HAP-1 (cell line): ENCODE results near the gene CTBP2.

ENCODE experiments used
- DNase-seq, 2 experiments: peaks; one replicate each; pipeline ENCODE4 v3.0.0-alpha.2; 2016 to 2020; ENCODE audit warnings: low spot score in 2 of 2
- H3K27me3 ChIP-seq: fragments of 250-450 bp; sonication (Bioruptor Pico); 2 replicates; pipeline ENCODE4 v1.5.1; 2020; ENCODE audit warnings: low read depth, mild to moderate bottlenecking, moderate library complexity
- H3K36me3 ChIP-seq: fragments of 250-450 bp; sonication (Bioruptor Pico); replicated peaks from 2 replicates; pipeline ENCODE4 v1.5.1; 2020; ENCODE audit warnings: mild to moderate bottlenecking
- H3K4me1 ChIP-seq: fragments of 250-450 bp; sonication (Bioruptor Pico); 2 replicates; pipeline ENCODE4 v1.5.1; 2020; ENCODE audit warnings: mild to moderate bottlenecking
- H3K4me3 ChIP-seq: fragments of 250-450 bp; sonication (Bioruptor Pico); 2 replicates; pipeline ENCODE4 v1.5.1; 2020; ENCODE audit warnings: mild to moderate bottlenecking, moderate library complexity
- H3K9me3 ChIP-seq: fragments of 250-450 bp; sonication (Bioruptor Pico); 2 replicates; pipeline ENCODE4 v1.5.1; 2020; ENCODE audit warnings: mild to moderate bottlenecking, moderate library complexity
- in situ Hi-C: fragments of 300-500 bp; cut with MboI; formaldehyde crosslinking; loops from 3 replicates; pipeline ENCODE4 v1.14.3; 2020; ENCODE audit warnings: low sequenced_read_pairs, inconsistent platforms, mixed read lengths

The CTBP2 gene

DNA sequence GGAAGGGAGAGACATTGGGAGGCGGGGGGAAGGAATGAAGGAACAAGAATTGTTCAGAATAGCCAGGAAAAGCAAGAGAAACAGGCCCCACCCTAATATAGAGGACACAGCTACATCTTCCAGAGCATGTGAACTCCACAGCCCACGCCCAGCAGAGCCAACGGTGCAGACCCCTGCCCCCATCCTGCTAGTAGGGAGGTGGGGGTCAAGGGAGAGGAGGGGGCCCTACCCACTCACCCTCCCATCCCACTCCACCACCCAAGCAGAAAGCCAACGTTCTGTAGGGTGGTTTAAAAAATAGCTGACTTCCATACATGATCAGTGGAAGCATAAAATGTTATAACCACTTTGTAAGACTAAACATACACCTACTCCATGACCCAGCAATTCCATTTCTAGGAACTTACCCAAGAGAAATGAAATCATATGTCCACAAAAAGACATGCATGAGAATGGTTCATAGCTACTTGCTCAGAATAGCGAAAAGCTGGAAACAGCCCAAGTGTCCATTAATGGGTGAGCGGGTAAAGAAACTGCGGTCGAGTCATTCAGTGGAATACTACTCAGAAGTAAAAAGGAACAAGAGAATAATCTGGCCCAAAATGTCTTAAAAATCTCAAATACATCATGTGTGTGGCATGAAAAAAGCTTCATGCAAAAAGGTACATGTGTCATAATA, 31.8 kb downstream of the CTBP2 start:
- no peaks in the 10 kb centered on the region for H3K4me1 ChIP-seq
- in situ Hi-C loops, result no loop called here
- no peaks in the 10 kb centered on the region for H3K9me3 ChIP-seq
- H3K4me3 ChIP-seq, result no peak overlapping the region
- no peak for DNase-seq
- H3K27me3 ChIP-seq, result no peaks in the 10 kb centered on the region; the same call in 1 of the 2 replicates
- H3K36me3 ChIP-seq, result peaks cover 15% of the 10 kb centered on the region

DNA sequence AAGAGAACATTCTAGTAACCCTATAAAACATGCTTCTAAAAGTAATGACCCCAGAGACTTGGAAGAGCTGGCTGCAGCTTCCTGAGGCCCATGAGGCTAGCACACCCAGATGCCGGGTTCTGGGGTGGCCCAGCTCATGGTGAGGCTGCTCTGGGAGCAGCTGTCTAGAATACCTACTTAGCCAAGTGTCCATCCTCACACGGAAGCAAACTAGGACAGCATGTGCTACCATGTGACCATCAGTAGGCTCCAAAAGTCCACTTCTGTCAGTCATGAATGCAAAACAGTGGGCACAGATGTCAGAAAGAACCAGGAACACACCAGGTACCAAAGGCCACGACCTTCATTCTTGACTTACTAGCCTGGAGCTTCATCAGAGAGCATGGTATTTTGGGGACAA, 32.4 kb downstream of the CTBP2 start:
- H3K27me3 ChIP-seq, result no peaks in the 10 kb centered on the region; the same call in 1 of the 2 replicates
- DNase-seq, result no peak
- in situ Hi-C loops, result no loop called here
- peaks cover 10% of the 10 kb centered on the region for H3K36me3 ChIP-seq
- no peak overlapping the region for H3K4me3 ChIP-seq
- no peaks in the 10 kb centered on the region for H3K4me1 ChIP-seq
- no peaks in the 10 kb centered on the region for H3K9me3 ChIP-seq

DNA sequence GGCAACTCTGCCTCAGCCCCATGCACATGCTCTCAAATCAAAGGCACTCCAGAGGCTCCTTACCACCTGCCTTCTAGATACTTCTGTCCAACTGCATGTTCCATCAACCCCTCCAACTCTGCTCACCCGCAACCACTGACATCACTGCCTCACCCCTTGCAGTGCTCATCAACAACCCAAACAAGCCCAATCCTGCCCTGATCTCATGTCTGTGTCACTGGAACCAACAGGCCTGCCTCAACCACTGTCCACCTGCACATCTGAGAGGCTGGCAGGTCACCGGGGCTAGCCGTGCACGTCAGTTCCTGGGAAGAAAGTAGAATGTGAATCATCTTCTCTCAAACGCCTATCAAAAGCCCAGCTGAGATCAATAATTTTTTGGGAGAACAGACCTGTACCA, 33.3 kb downstream of the CTBP2 start:
- in situ Hi-C loops, result no loop called here
- DNase-seq, result no peak
- no peaks in the 10 kb centered on the region for H3K9me3 ChIP-seq
- H3K4me1 ChIP-seq, result no peaks in the 10 kb centered on the region
- no peak overlapping the region for H3K4me3 ChIP-seq
- no peaks in the 10 kb centered on the region; the same call in 1 of the 2 replicates for H3K27me3 ChIP-seq
- H3K36me3 ChIP-seq, result peaks cover 15% of the 10 kb centered on the region

GRCh38 chr10:125125951-125126735, 34.2 kb downstream of the CTBP2 start:
- H3K4me1 ChIP-seq, result no peaks in the 10 kb centered on the region
- H3K27me3 ChIP-seq, result no peaks in the 10 kb centered on the region; the same call in 1 of the 2 replicates
- in situ Hi-C loops, result no loop called here
- H3K4me3 ChIP-seq, result no peak overlapping the region
- H3K36me3 ChIP-seq, result peaks cover 14% of the 10 kb centered on the region
- H3K9me3 ChIP-seq, result no peaks in the 10 kb centered on the region
- DNase-seq, result no peak

DNA sequence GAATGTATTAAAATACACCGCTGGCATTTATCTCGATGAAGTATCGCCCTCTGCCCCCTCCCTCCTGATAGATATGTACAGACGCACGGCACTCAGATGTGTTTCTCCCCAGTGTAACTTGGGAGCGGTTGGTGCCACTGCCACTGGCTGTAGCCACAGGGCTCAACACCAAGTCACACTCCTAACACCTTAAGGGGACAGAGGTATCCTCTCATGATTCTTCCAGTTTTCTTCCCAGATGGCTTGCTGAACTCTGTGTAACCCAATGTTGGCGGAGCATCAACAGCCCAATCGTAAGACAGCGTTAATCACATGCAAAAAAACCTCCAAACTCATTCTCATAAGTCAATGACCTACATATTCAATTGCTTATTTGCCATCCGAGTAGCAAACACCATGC, 35.5 kb downstream of the CTBP2 start:
- DNase-seq, result no peak
- Histone ChIP-seq H3K4me1 (no peaks in the 10 kb centered on the region), H3K27me3 (no peaks in the 10 kb centered on the region; the same call in 1 of the 2 replicates), H3K9me3 (no peaks in the 10 kb centered on the region), H3K36me3 (peaks cover 16% of the 10 kb centered on the region), H3K4me3 (no peak overlapping the region)
- in situ Hi-C loops, result no loop called here

DNA sequence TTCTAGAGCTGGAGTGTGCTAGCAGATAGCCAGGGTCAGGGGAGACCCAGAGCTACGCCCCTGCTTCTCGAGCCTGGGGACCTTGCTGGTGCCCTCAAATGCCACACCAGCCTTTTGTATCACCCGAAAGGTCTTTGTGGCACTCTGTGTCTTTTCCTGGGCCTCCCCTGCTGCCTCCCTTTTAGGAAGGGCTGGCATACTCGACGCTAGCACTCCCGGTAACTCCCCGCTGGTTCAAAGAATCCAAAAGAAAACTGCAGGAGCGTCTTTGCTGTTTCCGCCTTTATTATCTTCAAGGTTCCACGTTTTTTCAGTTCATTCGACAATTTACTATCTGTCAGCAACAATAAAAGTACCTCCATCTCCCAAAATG, 36.3 kb downstream of the CTBP2 start:
- H3K4me3 ChIP-seq, result no peak overlapping the region
- H3K9me3 ChIP-seq, result no peaks in the 10 kb centered on the region
- H3K36me3 ChIP-seq, result peaks cover 16% of the 10 kb centered on the region
- no peaks in the 10 kb centered on the region for H3K4me1 ChIP-seq
- no peak for DNase-seq
- no peaks in the 10 kb centered on the region; the same call in 1 of the 2 replicates for H3K27me3 ChIP-seq
- in situ Hi-C loops, result no loop called here

- H3K4me1 ChIP-seq, result no peaks in the 10 kb centered on the region
- in situ Hi-C loops, result no loop called here
- DNase-seq, result no peak
- H3K27me3 ChIP-seq, result no peaks in the 10 kb centered on the region; the same call in 1 of the 2 replicates
- H3K9me3 ChIP-seq, result no peaks in the 10 kb centered on the region
- H3K4me3 ChIP-seq, result no peak overlapping the region
- peaks cover 12% of the 10 kb centered on the region for H3K36me3 ChIP-seq
Observed at GRCh38 chr10:125123476-125124114, 36.8 kb downstream of the CTBP2 start.

DNA sequence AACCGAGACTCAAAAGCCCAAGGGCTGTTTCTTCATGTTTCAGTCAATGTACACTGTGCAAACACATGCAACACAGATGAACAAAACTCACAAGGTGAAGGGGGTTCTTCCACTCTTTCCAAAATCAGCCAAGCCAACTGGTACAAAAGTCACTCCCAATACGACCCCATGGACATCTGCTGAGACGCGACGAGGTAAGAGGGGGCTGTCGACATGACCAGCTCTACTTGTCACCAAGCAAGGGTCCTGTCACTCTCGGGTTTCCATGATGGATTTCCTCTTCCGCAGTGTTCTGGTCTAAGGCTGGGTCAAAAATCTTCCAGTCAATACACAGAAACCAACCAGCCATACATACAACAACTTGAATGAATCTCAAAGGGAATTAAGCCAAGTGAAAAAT, 37.8 kb downstream of the CTBP2 start:
- no peak for DNase-seq
- Histone ChIP-seq H3K4me3 (no peak overlapping the region), H3K4me1 (no peaks in the 10 kb centered on the region), H3K9me3 (no peaks in the 10 kb centered on the region), H3K27me3 (no peaks in the 10 kb centered on the region; the same call in 1 of the 2 replicates), H3K36me3 (peaks cover 11% of the 10 kb centered on the region; the same call in 1 of the 2 replicates)
- in situ Hi-C loops, result no loop called here

GRCh38 chr10:125121003-125121402, 39.4 kb downstream of the CTBP2 start:
- in situ Hi-C loops, result no loop called here
- no peaks in the 10 kb centered on the region; the same call in 1 of the 2 replicates for H3K27me3 ChIP-seq
- H3K36me3 ChIP-seq, result peaks cover 11% of the 10 kb centered on the region; the same call in 1 of the 2 replicates
- no peaks in the 10 kb centered on the region for H3K4me1 ChIP-seq
- no peak overlapping the region for H3K4me3 ChIP-seq
- H3K9me3 ChIP-seq, result no peaks in the 10 kb centered on the region
- no peak for DNase-seq

DNA sequence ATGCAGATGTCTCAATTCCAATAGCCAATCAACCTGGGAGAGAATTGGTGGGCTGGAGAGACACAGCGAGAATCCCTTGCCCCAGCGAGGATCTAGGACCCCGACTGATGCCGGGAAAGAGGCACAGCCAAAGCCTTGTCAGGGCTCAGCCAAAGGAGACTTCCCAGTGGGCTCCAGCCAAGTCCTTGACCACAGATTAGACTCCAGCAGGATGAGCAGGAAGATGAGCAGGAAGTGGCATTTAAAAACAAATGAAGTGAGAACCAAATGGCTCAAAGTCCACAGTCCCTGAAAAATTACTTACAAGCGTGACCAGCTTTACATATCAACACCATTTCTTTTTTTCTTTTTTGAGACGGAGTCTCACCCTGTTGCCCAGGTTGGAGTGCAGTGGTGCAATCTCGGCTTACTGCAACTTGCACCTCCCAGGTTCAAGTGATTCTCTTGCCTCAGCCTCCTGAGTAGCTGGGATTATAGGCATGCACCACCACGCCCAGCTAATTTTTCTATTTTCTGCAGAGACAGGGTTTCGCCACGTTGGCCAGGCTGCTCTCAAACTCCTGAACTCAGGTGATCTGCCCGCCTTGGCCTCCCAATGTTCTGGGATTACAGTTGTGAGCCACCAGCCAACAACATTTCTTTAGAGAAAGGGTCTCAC, 40.2 kb downstream of the CTBP2 start:
- no peaks in the 10 kb centered on the region; the same call in 1 of the 2 replicates for H3K27me3 ChIP-seq
- in situ Hi-C loops, result no loop called here
- H3K36me3 ChIP-seq, result peaks cover 11% of the 10 kb centered on the region; the same call in 1 of the 2 replicates
- no peak overlapping the region for H3K4me3 ChIP-seq
- H3K9me3 ChIP-seq, result no peaks in the 10 kb centered on the region
- DNase-seq, result no peak
- no peaks in the 10 kb centered on the region for H3K4me1 ChIP-seq

- Histone ChIP-seq H3K9me3 (no peaks in the 10 kb centered on the region), H3K36me3 (peaks cover 11% of the 10 kb centered on the region; the same call in 1 of the 2 replicates), H3K27me3 (no peaks in the 10 kb centered on the region), H3K4me1 (no peaks in the 10 kb centered on the region), H3K4me3 (no peak overlapping the region)
- in situ Hi-C loops, result no loop called here
- DNase-seq, result no peak
Observed at GRCh38 chr10:125118701-125119100, 41.7 kb downstream of the CTBP2 start.

DNA sequence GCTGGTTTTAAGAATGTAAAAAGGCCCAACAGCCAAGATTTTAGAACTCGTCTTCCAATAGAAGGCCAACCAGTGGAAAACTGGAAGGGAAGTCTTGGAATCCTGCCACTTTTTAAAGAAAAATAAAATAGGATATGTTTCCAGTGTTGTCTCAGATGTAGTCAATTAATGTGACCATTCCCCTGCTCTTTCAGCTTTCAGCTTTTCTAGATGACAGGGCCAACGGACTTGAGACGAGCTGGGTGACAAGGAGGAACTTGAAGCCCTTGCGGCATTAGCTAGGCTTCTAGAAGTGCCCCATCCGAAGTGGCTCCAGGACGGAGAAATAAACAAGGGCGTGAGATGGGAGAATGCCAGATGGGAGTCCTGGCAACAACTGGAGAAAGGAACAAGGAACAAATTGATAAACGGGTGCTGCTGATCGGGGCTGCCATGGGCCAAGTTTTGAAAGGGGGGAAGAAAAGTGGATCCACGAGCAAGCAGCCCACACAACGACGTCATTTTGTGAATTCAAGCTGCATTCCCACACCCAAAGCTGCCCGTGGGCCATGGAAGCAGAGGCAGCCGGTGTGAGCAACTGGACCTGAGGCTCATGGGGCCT, 42.3 kb downstream of the CTBP2 start:
- DNase-seq, result no peak
- Histone ChIP-seq H3K27me3 (no peaks in the 10 kb centered on the region), H3K36me3 (peaks cover 11% of the 10 kb centered on the region; the same call in 1 of the 2 replicates), H3K4me3 (no peak overlapping the region), H3K9me3 (no peaks in the 10 kb centered on the region), H3K4me1 (no peaks in the 10 kb centered on the region)
- in situ Hi-C loops, result no loop called here

DNA sequence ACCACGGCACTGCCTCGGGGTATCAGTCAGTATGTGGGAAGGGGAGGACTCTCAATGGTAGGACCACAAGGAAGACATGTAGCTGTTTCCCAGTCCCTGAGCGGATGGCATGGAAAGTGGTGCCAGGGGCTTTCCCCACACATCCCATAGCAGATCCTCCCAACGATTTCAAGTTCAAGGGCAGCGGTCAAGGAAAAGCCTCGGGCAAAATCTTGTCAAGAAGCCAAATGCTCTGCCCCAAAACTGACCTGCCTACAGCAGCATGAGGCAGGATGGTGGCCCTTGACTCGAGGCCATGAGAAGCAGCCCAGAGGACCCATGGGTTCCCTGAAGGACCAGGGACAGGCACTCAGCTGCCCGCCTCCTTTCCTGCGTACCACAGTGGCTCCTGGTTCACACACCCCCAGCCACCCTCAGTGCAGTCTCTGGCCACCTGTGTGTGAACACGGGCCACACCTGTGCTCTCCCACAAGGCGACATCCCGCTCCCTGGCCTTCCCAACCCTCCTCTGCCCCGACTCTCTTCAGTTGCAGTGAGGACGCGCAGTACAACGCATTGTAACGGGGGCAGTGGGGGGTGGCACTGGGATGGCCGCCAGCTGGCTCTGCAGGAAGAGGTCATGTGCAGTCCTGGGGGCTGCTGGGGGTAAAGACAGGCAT, 43.6 kb downstream of the CTBP2 start:
- no peak for DNase-seq
- Histone ChIP-seq H3K4me3 (no peak overlapping the region), H3K27me3 (no peaks in the 10 kb centered on the region), H3K36me3 (peaks cover 6% of the 10 kb centered on the region; the same call in 1 of the 2 replicates), H3K4me1 (no peaks in the 10 kb centered on the region), H3K9me3 (no peaks in the 10 kb centered on the region)
- in situ Hi-C loops, result no loop called here
